K562 (cell line): ENCODE results near the gene CA5B. TPM values are rescaled to one million over a fixed set of nuclear protein-coding genes. Genes with fewer than 3 reads are reported as not detected.

ENCODE experiments used
- ATAC-seq: fragments of 200-7000 bp; cut with Tn5 transposase; 3 replicates; pipeline ENCODE4 v1.9.1; 2020; ENCODE audit warnings: moderate library complexity
- BruUV-seq: library from RNA; stranded (reverse); fragments of 400-500 nt; replicated peaks from 2 replicates; lab custom pipeline; 2021; lab: Mats Ljungman, UMichigan
- CTCF ChIA-PET: fragments of 300-600 bp; formaldehyde crosslinking; extraction: SDS; loops from one replicate; lab custom pipeline; 2021; ENCODE audit warnings: low intra/inter-chr PET ratio; lab: Yijun Ruan, JAX
- POLR2A ChIA-PET: fragments of 300-600, 350-650 bp; sonication (Branson Sonifier 250); formaldehyde crosslinking; extraction: SDS; loops from one replicate; lab custom pipeline; 2021; ENCODE audit warnings: antibody characterized with exemption, inconsistent platforms; lab: Yijun Ruan, JAX
- DNase-seq, 4 experiments: peaks; one replicate each; pipeline versions ENCODE4 v3.0.0 to v3.0.0-alpha.2; 2011 to 2018; ENCODE audit warnings: low spot score in 3 of 4, mixed read lengths in 3 of 4; ENCODE audit errors: extremely low read depth in 1 of 4
- FAIRE-seq: peaks from 2 replicates; lab custom pipeline; 2011; peaks lifted over from hg19 to GRCh38; lab: Jason Lieb, UNC
- H2AFZ ChIP-seq: 2 replicates; pipeline ENCODE4 v1.6.0; 2011; ENCODE audit warnings: low read depth, low read length, control low read depth, inconsistent platforms
- H3K27ac ChIP-seq: fragments of 200-600 bp; 3 replicates; pipeline ENCODE4 v1.8.0; 2011; ENCODE audit warnings: low read depth, mild to moderate bottlenecking, control low read depth, inconsistent platforms, low read length, moderate library complexity, mixed read lengths; ENCODE audit errors: extremely low read depth
- H3K27me3 ChIP-seq, 2 experiments: fragments of 300-600 bp in 1 of 2; 2 replicates in 1 of 2; 3 replicates in 1 of 2; pipeline versions ENCODE4 v1.6.0 to v1.8.0; 2011; ENCODE audit warnings: inconsistent platforms in 2 of 2, low read length in 2 of 2, mild to moderate bottlenecking in 1 of 2, mixed read lengths in 1 of 2, moderate library complexity in 1 of 2; ENCODE audit not compliant: control insufficient read depth in 2 of 2, insufficient read depth in 2 of 2
- H3K36me3 ChIP-seq: fragments of 300-600 bp; 3 replicates; pipeline ENCODE4 v1.8.0; 2011; ENCODE audit warnings: mild to moderate bottlenecking, low read length, inconsistent platforms; ENCODE audit not compliant: control insufficient read depth, insufficient read depth
- H3K4me1 ChIP-seq, 2 experiments: fragments of 200-600 bp in 1 of 2; replicated peaks in 1 of 2; 2 replicates in 1 of 2; 3 replicates in 1 of 2; pipeline versions ENCODE4 v1.5.1 to v1.8.0; 2011; ENCODE audit warnings: inconsistent platforms in 2 of 2, low read length in 2 of 2, mild to moderate bottlenecking in 1 of 2, mixed read lengths in 1 of 2, moderate library complexity in 1 of 2; ENCODE audit not compliant: control insufficient read depth in 2 of 2, insufficient read depth in 2 of 2
- H3K4me2 ChIP-seq: 2 replicates; pipeline ENCODE4 v1.6.1; 2011; ENCODE audit warnings: low read length, control low read depth, inconsistent platforms, mixed read lengths; ENCODE audit not compliant: insufficient read depth
- H3K4me3 ChIP-seq: fragments of 200-600 bp; sonication (generic), shearing (Covaris generic); 2 replicates; pipeline ENCODE4 v1.5.1; 2016; ENCODE audit warnings: control low read depth, inconsistent platforms
- H3K79me2 ChIP-seq: fragments of 200-600 bp; 3 replicates; pipeline ENCODE4 v1.8.0; 2011; ENCODE audit warnings: low read length, inconsistent platforms; ENCODE audit not compliant: control insufficient read depth, insufficient read depth
- H3K9ac ChIP-seq, 2 experiments: 2 replicates each; pipeline versions ENCODE4 v1.6.0 to v1.6.1; 2011; ENCODE audit warnings: low read depth in 2 of 2, low read length in 2 of 2, control low read depth in 1 of 2, inconsistent platforms in 1 of 2, mild to moderate bottlenecking in 1 of 2, mixed read lengths in 1 of 2; ENCODE audit not compliant: insufficient read depth in 1 of 2
- H3K9me1 ChIP-seq: one replicate; pipeline ENCODE4 v1.6.0; 2011; ENCODE audit warnings: inconsistent platforms, mild to moderate bottlenecking, low read length, moderate library complexity; ENCODE audit not compliant: control insufficient read depth, insufficient read depth
- H3K9me3 ChIP-seq: replicated peaks from 2 replicates; pipeline ENCODE4 v1.5.1; 2011; ENCODE audit warnings: low read depth, low read length, inconsistent platforms; ENCODE audit not compliant: control insufficient read depth, insufficient read depth
- H4K20me1 ChIP-seq: replicated peaks from 2 replicates; pipeline ENCODE4 v1.6.1; 2011; ENCODE audit warnings: low read length, inconsistent platforms, mixed read lengths; ENCODE audit not compliant: control insufficient read depth, insufficient read depth
- KDM1A ChIP-seq, 2 experiments: fragments of 450-650 bp; IDR thresholded peaks; 2 replicates each; pipeline ENCODE4 v1.6.1; 2016; ENCODE audit warnings: mild to moderate bottlenecking in 2 of 2
- LEF1 ChIP-seq: fragments of 450-650 bp; IDR thresholded peaks from 2 replicates; pipeline ENCODE4 v1.6.1; 2016; ENCODE audit warnings: mild to moderate bottlenecking
- MECOM ChIP-seq: fragments of 250-450 bp; sonication (Bioruptor Pico); IDR thresholded peaks from 2 replicates; pipeline ENCODE4 v1.8.0; 2022; ENCODE audit warnings: inconsistent platforms
- NFE2L1 ChIP-seq: fragments of 450-650 bp; IDR thresholded peaks from 2 replicates; pipeline ENCODE4 v1.6.1; 2016; ENCODE audit warnings: missing genetic modification characterization, low read depth, mild to moderate bottlenecking, missing compliant biosample characterization, moderate library complexity, borderline replicate concordance
- NR2C2 ChIP-seq, 2 experiments: fragments of 200-800 bp in 1 of 2; sonication (Bioruptor generic) in 1 of 2; sonication (generic) in 1 of 2; formaldehyde crosslinking in 1 of 2; IDR thresholded peaks; 2 replicates each; pipeline versions ENCODE4 v1.6.1 to v1.8.0; 2016 to 2022; ENCODE audit warnings: mild to moderate bottlenecking in 1 of 2, missing compliant biosample characterization in 1 of 2, missing genetic modification characterization in 1 of 2, missing genetic modification reagents in 1 of 2
- RAD51 ChIP-seq: fragments of 450-650 bp; IDR thresholded peaks from 2 replicates; pipeline ENCODE4 v1.7.1; 2016; ENCODE audit warnings: low read depth, mild to moderate bottlenecking, borderline replicate concordance
- RBM25 ChIP-seq: fragments of 200-400 bp; formaldehyde crosslinking; IDR thresholded peaks from 2 replicates; pipeline ENCODE4 v1.6.1; 2018; ENCODE audit warnings: low read length, low read depth, moderate library complexity; ENCODE audit not compliant: severe bottlenecking
- XRCC3 ChIP-seq: fragments of 450-650 bp; IDR thresholded peaks from 2 replicates; pipeline ENCODE4 v1.6.1; 2017; ENCODE audit warnings: mild to moderate bottlenecking, moderate library complexity
- ZNF23 ChIP-seq: fragments of 250-450 bp; sonication (Bioruptor Pico); IDR thresholded peaks from 2 replicates; pipeline ENCODE4 v1.4.0; 2020; ENCODE audit warnings: mild to moderate bottlenecking
- ZNF707 ChIP-seq: fragments of 250-450 bp; sonication (Bioruptor Pico); conservative IDR thresholded peaks from 2 replicates; pipeline ENCODE4 v1.8.0; 2022; ENCODE audit warnings: inconsistent platforms, mild to moderate bottlenecking, moderate library complexity
- WGBS: fragments of 100-300 bp; shearing (Covaris generic); methylation state at CpG from one replicate; pipeline ENCODE4 v1.1.6; 2016; ENCODE audit warnings: low coverage, mixed read lengths; ENCODE audit not compliant: insufficient coverage; ENCODE audit errors: missing lambda C conversion rate; 5-methylcytosine and 5-hydroxymethylcytosine counted together
- in situ Hi-C: fragments of 300-500 bp; cut with MboI; formaldehyde crosslinking; loops from 4 replicates; pipeline ENCODE4 v1.15.0; 2018; ENCODE audit warnings: inconsistent platforms, mixed read lengths
- intact Hi-C: fragments of 100-400 bp; cut with micrococcal nuclease; formaldehyde crosslinking; loops from 2 replicates; pipeline ENCODE4 v1.14.2; 2022
- polyA plus RNA-seq, 8 experiments: library from polyadenylated mRNA; depleted of rRNA in 4 of 8; stranded (reverse) in 5 of 8; unstranded in 3 of 8; fragments of >200 nt; fragmentation: Nextera tagmentation in 2 of 8; fragmentation: Illumina TruSeq in 1 of 8; extraction: Ambion mirVana in 2 of 8; extraction: Trizol in 1 of 8; gene quantifications; 2 replicates each; pipeline versions ENCODE4 v1.2.1 to v1.2.3, GENCODE V29; 2011 to 2014; ENCODE audit warnings: inconsistent platforms in 1 of 8, missing spikeins in 1 of 8
- total RNA-seq, 7 experiments: library from RNA; depleted of rRNA in 6 of 7; stranded (reverse); fragments of >200 nt in 6 of 7; fragmentation: Illumina TruSeq in 2 of 7; extraction: Trizol in 2 of 7; gene quantifications; 2 replicates each; pipeline versions ENCODE4 v1.2.1 to v1.2.3, GENCODE V29; 2011 to 2021; ENCODE audit warnings: low replicate concordance in 1 of 7
- TF ChIP-seq, protein P1 (sequence below): sonication (generic); formaldehyde crosslinking; IDR thresholded peaks from 2 replicates; pipeline ENCODE4 v1.8.0; 2022; ENCODE audit warnings: missing genetic modification reagents, mild to moderate bottlenecking, moderate library complexity, borderline replicate concordance
- TF ChIP-seq, protein P2 (sequence below): fragments of 450-650 bp; conservative IDR thresholded peaks from 2 replicates; pipeline ENCODE4 v1.6.1; 2016; ENCODE audit warnings: missing genetic modification characterization, low read depth, mild to moderate bottlenecking, control low read depth, missing compliant biosample characterization
- TF ChIP-seq, protein P3 (sequence below): fragments of 450-650 bp; IDR thresholded peaks from 2 replicates; pipeline ENCODE4 v1.6.1; 2016
- TF ChIP-seq, protein P4 (sequence below): fragments of 250-450 bp; sonication (Bioruptor Pico); IDR thresholded peaks from 2 replicates; pipeline ENCODE4 v1.8.0; 2022; ENCODE audit warnings: inconsistent platforms, mild to moderate bottlenecking, moderate library complexity, borderline replicate concordance
- TF ChIP-seq, protein P5 (sequence below): fragments of 250-450 bp; sonication (Bioruptor Pico); IDR thresholded peaks from 2 replicates; pipeline ENCODE4 v1.9.0; 2021; ENCODE audit warnings: mild to moderate bottlenecking, inconsistent platforms

CA5B gene
- total and polyA plus RNA-seq, 9 of the 15 experiments (the other 6 are each of a cell fraction or from before 2014, with no cell fraction given): 0.55 to 3.7 (median 2.6) TPM

DNA sequence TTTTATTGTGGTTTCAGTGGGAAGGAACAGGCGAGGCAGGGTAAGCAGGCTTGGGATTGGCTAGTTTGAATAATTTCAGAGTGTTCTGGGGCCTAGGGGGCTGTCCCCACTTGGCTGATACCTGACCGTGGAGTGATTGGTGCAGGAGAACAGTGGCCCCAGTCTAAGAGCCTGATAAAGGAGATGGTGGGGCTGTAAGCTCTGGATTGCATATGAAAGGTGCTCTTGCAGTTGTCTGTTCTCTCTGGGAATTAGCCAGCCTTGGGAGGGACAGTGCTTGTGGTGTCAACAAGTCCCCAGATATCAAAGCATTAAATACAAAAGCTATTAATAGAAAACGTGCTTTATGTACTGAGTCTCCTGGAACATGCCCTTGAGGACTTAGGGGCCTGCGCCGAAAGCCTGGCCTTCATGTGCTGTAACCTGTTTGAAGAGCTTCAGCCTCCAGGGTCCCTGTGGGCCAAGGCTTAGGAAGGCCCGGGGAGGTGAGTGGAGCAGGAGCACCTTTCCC, 43.1 kb upstream of the CA5B start:
- Histone ChIP-seq H3K4me1 (no peaks in the 10 kb centered on the region), H3K9me3 (no peaks in the 10 kb centered on the region), H3K27ac (no peak overlapping the region), H3K4me2 (no peak overlapping the region), H3K36me3 (peaks cover 65% of the 10 kb centered on the region; the same call in 2 of the 3 replicates), H3K27me3 (no peaks in the 10 kb centered on the region), H3K9ac (no peak overlapping the region; a peak in 1 of 4 replicates), H2AFZ (no peak overlapping the region), H4K20me1 (no peaks in the 10 kb centered on the region), H3K4me3 (no peak overlapping the region), H3K79me2 (peaks cover 4% of the 10 kb centered on the region; the same call in 1 of the 3 replicates), H3K9me1 (no peaks in the 10 kb centered on the region)
- DNase-seq (no peak), FAIRE-seq (no peak), ATAC-seq (no peak)
- ChIA-PET POLR2A (interaction anchor here (0.7 to 0.9 kb wide), 2 partner anchors 53 to 105 kb away, joined by 3 read pairs; no protein-coding TSS in a partner anchor), CTCF (no interaction called here)
- no TSS peak for BruUV-seq
- intact Hi-C loops (no loop called here), in situ Hi-C loops (no loop called here)
- WGBS: 79% methylated on average over 6 of the region's 6 CpGs
- TF ChIP-seq, protein P1, sequence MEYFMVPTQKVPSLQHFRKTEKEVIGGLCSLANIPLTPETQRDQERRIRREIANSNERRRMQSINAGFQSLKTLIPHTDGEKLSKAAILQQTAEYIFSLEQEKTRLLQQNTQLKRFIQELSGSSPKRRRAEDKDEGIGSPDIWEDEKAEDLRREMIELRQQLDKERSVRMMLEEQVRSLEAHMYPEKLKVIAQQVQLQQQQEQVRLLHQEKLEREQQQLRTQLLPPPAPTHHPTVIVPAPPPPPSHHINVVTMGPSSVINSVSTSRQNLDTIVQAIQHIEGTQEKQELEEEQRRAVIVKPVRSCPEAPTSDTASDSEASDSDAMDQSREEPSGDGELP (CRISPR knock-in tag): no peak
- TF ChIP-seq RAD51 (no peak), NR2C2 (CRISPR knock-in tag; IDR thresholded peaks at IDR 0.05) (no peak), NR2C2 (tag; IDR thresholded peaks at IDR 0.05) (no peak), MECOM (CRISPR knock-in tag) (no peak), NFE2L1 (tag) (no peak), KDM1A (IDR thresholded peaks at IDR 0.05) (no peak), ZNF707 (CRISPR knock-in tag) (no peak), XRCC3 (no peak), ZNF23 (no peak), LEF1 (no peak), RBM25 (no peak)
- TF ChIP-seq, protein P2, sequence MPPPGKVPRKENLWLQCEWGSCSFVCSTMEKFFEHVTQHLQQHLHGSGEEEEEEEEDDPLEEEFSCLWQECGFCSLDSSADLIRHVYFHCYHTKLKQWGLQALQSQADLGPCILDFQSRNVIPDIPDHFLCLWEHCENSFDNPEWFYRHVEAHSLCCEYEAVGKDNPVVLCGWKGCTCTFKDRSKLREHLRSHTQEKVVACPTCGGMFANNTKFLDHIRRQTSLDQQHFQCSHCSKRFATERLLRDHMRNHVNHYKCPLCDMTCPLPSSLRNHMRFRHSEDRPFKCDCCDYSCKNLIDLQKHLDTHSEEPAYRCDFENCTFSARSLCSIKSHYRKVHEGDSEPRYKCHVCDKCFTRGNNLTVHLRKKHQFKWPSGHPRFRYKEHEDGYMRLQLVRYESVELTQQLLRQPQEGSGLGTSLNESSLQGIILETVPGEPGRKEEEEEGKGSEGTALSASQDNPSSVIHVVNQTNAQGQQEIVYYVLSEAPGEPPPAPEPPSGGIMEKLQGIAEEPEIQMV: no peak
- TF ChIP-seq, protein P3, sequence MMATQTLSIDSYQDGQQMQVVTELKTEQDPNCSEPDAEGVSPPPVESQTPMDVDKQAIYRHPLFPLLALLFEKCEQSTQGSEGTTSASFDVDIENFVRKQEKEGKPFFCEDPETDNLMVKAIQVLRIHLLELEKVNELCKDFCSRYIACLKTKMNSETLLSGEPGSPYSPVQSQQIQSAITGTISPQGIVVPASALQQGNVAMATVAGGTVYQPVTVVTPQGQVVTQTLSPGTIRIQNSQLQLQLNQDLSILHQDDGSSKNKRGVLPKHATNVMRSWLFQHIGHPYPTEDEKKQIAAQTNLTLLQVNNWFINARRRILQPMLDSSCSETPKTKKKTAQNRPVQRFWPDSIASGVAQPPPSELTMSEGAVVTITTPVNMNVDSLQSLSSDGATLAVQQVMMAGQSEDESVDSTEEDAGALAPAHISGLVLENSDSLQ: no peak
- TF ChIP-seq, protein P4, sequence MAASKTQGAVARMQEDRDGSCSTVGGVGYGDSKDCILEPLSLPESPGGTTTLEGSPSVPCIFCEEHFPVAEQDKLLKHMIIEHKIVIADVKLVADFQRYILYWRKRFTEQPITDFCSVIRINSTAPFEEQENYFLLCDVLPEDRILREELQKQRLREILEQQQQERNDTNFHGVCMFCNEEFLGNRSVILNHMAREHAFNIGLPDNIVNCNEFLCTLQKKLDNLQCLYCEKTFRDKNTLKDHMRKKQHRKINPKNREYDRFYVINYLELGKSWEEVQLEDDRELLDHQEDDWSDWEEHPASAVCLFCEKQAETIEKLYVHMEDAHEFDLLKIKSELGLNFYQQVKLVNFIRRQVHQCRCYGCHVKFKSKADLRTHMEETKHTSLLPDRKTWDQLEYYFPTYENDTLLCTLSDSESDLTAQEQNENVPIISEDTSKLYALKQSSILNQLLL: no peak
- TF ChIP-seq, protein P5, sequence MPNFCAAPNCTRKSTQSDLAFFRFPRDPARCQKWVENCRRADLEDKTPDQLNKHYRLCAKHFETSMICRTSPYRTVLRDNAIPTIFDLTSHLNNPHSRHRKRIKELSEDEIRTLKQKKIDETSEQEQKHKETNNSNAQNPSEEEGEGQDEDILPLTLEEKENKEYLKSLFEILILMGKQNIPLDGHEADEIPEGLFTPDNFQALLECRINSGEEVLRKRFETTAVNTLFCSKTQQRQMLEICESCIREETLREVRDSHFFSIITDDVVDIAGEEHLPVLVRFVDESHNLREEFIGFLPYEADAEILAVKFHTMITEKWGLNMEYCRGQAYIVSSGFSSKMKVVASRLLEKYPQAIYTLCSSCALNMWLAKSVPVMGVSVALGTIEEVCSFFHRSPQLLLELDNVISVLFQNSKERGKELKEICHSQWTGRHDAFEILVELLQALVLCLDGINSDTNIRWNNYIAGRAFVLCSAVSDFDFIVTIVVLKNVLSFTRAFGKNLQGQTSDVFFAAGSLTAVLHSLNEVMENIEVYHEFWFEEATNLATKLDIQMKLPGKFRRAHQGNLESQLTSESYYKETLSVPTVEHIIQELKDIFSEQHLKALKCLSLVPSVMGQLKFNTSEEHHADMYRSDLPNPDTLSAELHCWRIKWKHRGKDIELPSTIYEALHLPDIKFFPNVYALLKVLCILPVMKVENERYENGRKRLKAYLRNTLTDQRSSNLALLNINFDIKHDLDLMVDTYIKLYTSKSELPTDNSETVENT (CRISPR knock-in tag): no peak
